ENCODE data around the gene BAIAP2L1.
"Not testable (repeated sequence)": the region's sequence is repeated elsewhere in the genome, so short reads cannot be mapped to it uniquely, and the experiment has no call there.

Gene BAIAP2L1

GRCh38 chr7:98399890-98400541 is 874 bp downstream of the BAIAP2L1 start:
- in situ Hi-C loops (cut with MboI; ENCODE audit: low sequenced_read_pairs), result no loop called here

GRCh38 chr7:98399462-98399861 is 1.4 kb downstream of the BAIAP2L1 start:
- in situ Hi-C loops (cut with MboI; ENCODE audit: low sequenced_read_pairs), result no loop called here

GRCh38 chr7:98398567-98399372 is 2.1 kb downstream of the BAIAP2L1 start:
- in situ Hi-C loops (cut with MboI; ENCODE audit: low sequenced_read_pairs), result no loop called here

- in situ Hi-C loops (cut with MboI; ENCODE audit: low sequenced_read_pairs), result no loop called here
These were observed 4.1 kb downstream of the BAIAP2L1 start for GRCh38 chr7:98396768-98397167.

GRCh38 chr7:98395951-98396350 is 4.9 kb downstream of the BAIAP2L1 start:
- in situ Hi-C loops (cut with MboI; ENCODE audit: low sequenced_read_pairs), result no loop called here

GRCh38 chr7:98395481-98395880 is 5.4 kb downstream of the BAIAP2L1 start:
- in situ Hi-C loops (cut with MboI; ENCODE audit: low sequenced_read_pairs), result no loop called here

- in situ Hi-C loops (cut with MboI; ENCODE audit: low sequenced_read_pairs), result no loop called here
These were observed 6.5 kb downstream of the BAIAP2L1 start for GRCh38 chr7:98394377-98394836.

GRCh38 chr7:98387544-98388226 is 13.2 kb downstream of the BAIAP2L1 start:
- in situ Hi-C loops (cut with MboI; ENCODE audit: low sequenced_read_pairs), result no loop called here

- in situ Hi-C loops (cut with MboI; ENCODE audit: low sequenced_read_pairs), result no loop called here
These were observed 13.8 kb downstream of the BAIAP2L1 start for GRCh38 chr7:98387131-98387530.

- in situ Hi-C loops (cut with MboI; ENCODE audit: low sequenced_read_pairs), result not testable (repeated sequence)
These were observed 15.4 kb downstream of the BAIAP2L1 start for GRCh38 chr7:98385532-98385931.

GRCh38 chr7:98378210-98378819 is 22.6 kb downstream of the BAIAP2L1 start:
- in situ Hi-C loops (cut with MboI; ENCODE audit: low sequenced_read_pairs), result no loop called here

- in situ Hi-C loops (cut with MboI; ENCODE audit: low sequenced_read_pairs), result no loop called here
These were observed 24.2 kb downstream of the BAIAP2L1 start for GRCh38 chr7:98376711-98377110.

GRCh38 chr7:98375664-98376063 is 25.2 kb downstream of the BAIAP2L1 start:
- in situ Hi-C loops (cut with MboI; ENCODE audit: low sequenced_read_pairs), result no loop called here

GRCh38 chr7:98374285-98374680 is 26.6 kb downstream of the BAIAP2L1 start:
- in situ Hi-C loops (cut with MboI; ENCODE audit: low sequenced_read_pairs), result no loop called here

GRCh38 chr7:98372993-98373392 is 27.9 kb downstream of the BAIAP2L1 start:
- in situ Hi-C loops (cut with MboI; ENCODE audit: low sequenced_read_pairs), result no loop called here

- in situ Hi-C loops (cut with MboI; ENCODE audit: low sequenced_read_pairs), result no loop called here
These were observed 31.2 kb downstream of the BAIAP2L1 start for GRCh38 chr7:98369726-98370125.

GRCh38 chr7:98368716-98369115 is 32.2 kb downstream of the BAIAP2L1 start:
- in situ Hi-C loops (cut with MboI; ENCODE audit: low sequenced_read_pairs), result no loop called here

- in situ Hi-C loops (cut with MboI; ENCODE audit: low sequenced_read_pairs), result no loop called here
These were observed 34.3 kb downstream of the BAIAP2L1 start for GRCh38 chr7:98366562-98366938.

- in situ Hi-C loops (cut with MboI; ENCODE audit: low sequenced_read_pairs), result no loop called here
These were observed 34.9 kb downstream of the BAIAP2L1 start for GRCh38 chr7:98365863-98366561.

- in situ Hi-C loops (cut with MboI; ENCODE audit: low sequenced_read_pairs), result no loop called here
These were observed 36.7 kb downstream of the BAIAP2L1 start for GRCh38 chr7:98364220-98364619.

GRCh38 chr7:98362517-98362916 is 38.4 kb downstream of the BAIAP2L1 start:
- in situ Hi-C loops (cut with MboI; ENCODE audit: low sequenced_read_pairs), result no loop called here

Data from HL-60/S4 treated with retinoic acid at 250 ng/mL for 4 days and 3 days (cell line).